HEK293T (cell line): Measurements from ENCODE around the gene DACH1.

Source experiments
- CTCF ChIA-PET: fragments of 350-600 bp; formaldehyde crosslinking; extraction: SDS; loops from one replicate; lab custom pipeline; 2021; ENCODE audit warnings: antibody characterized with exemption, inconsistent platforms; lab: Yijun Ruan, JAX
- POLR2A ChIA-PET: fragments of 350-600 bp; formaldehyde crosslinking; extraction: SDS; loops from one replicate; lab custom pipeline; 2020; ENCODE audit warnings: antibody characterized with exemption, inconsistent platforms; lab: Yijun Ruan, JAX
- DNase-seq: peaks from one replicate; pipeline ENCODE4 v3.0.0; 2012; ENCODE audit warnings: mixed read lengths; ENCODE audit errors: extremely low spot score
- ARNT ChIP-seq: fragments of 450-650 bp; IDR thresholded peaks from 2 replicates; pipeline ENCODE4 v1.6.1; 2017; ENCODE audit warnings: mild to moderate bottlenecking
- BHLHE40 ChIP-seq: fragments of 450-650 bp; IDR thresholded peaks from 2 replicates; pipeline ENCODE4 v1.6.1; 2016; ENCODE audit warnings: mild to moderate bottlenecking, moderate library complexity, borderline replicate concordance
- CTBP1 ChIP-seq: fragments of 450-650 bp; IDR thresholded peaks from 2 replicates; pipeline ENCODE4 v1.6.1; 2016; ENCODE audit warnings: borderline replicate concordance
- ELF4 ChIP-seq: fragments of 450-650 bp; IDR thresholded peaks from 2 replicates; pipeline ENCODE4 v1.6.1; 2017; ENCODE audit warnings: antibody characterized with exemption
- FOXA1 ChIP-seq: fragments of 450-650 bp; IDR thresholded peaks from 2 replicates; pipeline ENCODE4 v1.6.1; 2016; ENCODE audit warnings: mild to moderate bottlenecking
- FOXK2 ChIP-seq: fragments of 450-650 bp; IDR thresholded peaks from 2 replicates; pipeline ENCODE4 v1.6.1; 2016; ENCODE audit warnings: mild to moderate bottlenecking
- FOXM1 ChIP-seq: fragments of 450-650 bp; IDR thresholded peaks from 2 replicates; pipeline ENCODE4 v1.6.1; 2017; ENCODE audit warnings: mild to moderate bottlenecking, borderline replicate concordance
- HDGF ChIP-seq: fragments of 450-650 bp; IDR thresholded peaks from 2 replicates; pipeline ENCODE4 v1.6.1; 2017; ENCODE audit warnings: antibody characterized with exemption, borderline replicate concordance
- L3MBTL2 ChIP-seq: fragments of 450-650 bp; conservative IDR thresholded peaks from 2 replicates; pipeline ENCODE4 v1.6.1; 2016; ENCODE audit warnings: mild to moderate bottlenecking
- LEF1 ChIP-seq: fragments of 450-650 bp; IDR thresholded peaks from 2 replicates; pipeline ENCODE4 v1.6.1; 2017; ENCODE audit warnings: mild to moderate bottlenecking, borderline replicate concordance
- NFRKB ChIP-seq: fragments of 450-650 bp; IDR thresholded peaks from 2 replicates; pipeline ENCODE4 v1.6.1; 2016; ENCODE audit warnings: mild to moderate bottlenecking, moderate library complexity
- SP1 ChIP-seq: fragments of 450-650 bp; IDR thresholded peaks from 2 replicates; pipeline ENCODE4 v1.6.1; 2017
- SUZ12 ChIP-seq: fragments of 450-650 bp; IDR thresholded peaks from 2 replicates; pipeline ENCODE4 v1.6.1; 2016; ENCODE audit warnings: mild to moderate bottlenecking
- TARDBP ChIP-seq: fragments of 450-650 bp; IDR thresholded peaks from 2 replicates; pipeline ENCODE4 v1.6.1; 2016
- ZNF384 ChIP-seq: fragments of 450-650 bp; IDR thresholded peaks from 2 replicates; pipeline ENCODE4 v1.6.1; 2016
- TF ChIP-seq, protein P1 (sequence below): fragments of 450-650 bp; IDR thresholded peaks from 2 replicates; pipeline ENCODE4 v1.6.1; 2016

The DACH1 gene

DNA sequence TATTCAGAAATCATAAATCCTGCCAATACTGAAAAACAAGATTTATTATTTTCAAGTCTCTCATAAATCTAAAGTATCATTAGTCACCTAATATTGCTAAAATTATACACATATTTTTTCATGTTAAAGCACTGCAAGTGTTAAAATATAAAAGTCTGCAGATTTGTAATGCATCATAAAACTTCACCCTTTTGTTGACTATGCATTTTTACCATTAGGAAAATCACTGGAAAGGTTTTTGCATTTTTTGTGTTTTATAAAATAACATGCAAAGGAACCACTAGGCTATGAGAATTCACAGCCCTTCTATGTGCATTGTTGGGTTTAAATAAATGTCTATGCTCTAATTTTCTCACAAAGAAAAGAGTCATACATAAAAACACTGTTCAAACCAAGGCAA lies 407.3 kb downstream of the DACH1 start:
- ChIA-PET CTCF (no interaction called here), POLR2A (no interaction called here)

DNA sequence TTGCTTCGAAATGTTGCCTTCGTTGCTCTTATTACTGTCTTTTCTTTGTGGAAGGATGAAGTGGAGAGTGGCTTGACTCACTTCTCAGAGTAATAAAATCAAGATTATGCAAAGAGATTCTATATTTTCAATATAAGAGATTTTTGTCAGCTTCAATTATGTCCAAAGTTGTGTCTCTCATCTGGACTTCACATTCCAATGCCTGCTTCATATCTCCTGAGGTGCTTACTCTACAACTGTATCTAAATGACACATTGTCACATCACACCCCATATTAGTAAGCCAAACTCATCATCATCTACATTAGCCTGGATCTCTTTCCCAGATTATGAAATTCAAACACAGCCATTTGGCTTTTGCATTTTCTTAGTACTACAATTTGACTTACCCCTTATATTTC lies 409.4 kb downstream of the DACH1 start:
- no peak for DNase-seq
- CTCF ChIA-PET: no interaction called here
- POLR2A ChIA-PET: no interaction called here
- TF ChIP-seq SUZ12: no peak
- TF ChIP-seq ZNF384: no peak
- TF ChIP-seq HDGF: no peak
- TF ChIP-seq LEF1: no peak
- no peak for TF ChIP-seq TARDBP
- TF ChIP-seq, protein P1, sequence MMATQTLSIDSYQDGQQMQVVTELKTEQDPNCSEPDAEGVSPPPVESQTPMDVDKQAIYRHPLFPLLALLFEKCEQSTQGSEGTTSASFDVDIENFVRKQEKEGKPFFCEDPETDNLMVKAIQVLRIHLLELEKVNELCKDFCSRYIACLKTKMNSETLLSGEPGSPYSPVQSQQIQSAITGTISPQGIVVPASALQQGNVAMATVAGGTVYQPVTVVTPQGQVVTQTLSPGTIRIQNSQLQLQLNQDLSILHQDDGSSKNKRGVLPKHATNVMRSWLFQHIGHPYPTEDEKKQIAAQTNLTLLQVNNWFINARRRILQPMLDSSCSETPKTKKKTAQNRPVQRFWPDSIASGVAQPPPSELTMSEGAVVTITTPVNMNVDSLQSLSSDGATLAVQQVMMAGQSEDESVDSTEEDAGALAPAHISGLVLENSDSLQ: no peak
- TF ChIP-seq ELF4: no peak
- TF ChIP-seq CTBP1: no peak
- no peak for TF ChIP-seq FOXM1
- TF ChIP-seq FOXK2: no peak
- TF ChIP-seq ARNT: no peak
- TF ChIP-seq FOXA1: no peak
- TF ChIP-seq L3MBTL2: no peak
- no peak for TF ChIP-seq NFRKB
- TF ChIP-seq BHLHE40: no peak

More for the DNA sequence above, 407.3 kb downstream of the DACH1 start:
- DNase-seq: no peak
- TF ChIP-seq TARDBP: no peak
- TF ChIP-seq HDGF: no peak
- no peak for TF ChIP-seq NFRKB
- TF ChIP-seq SUZ12: no peak
- no peak for TF ChIP-seq FOXA1
- TF ChIP-seq, protein P1: no peak
- TF ChIP-seq CTBP1: no peak
- no peak for TF ChIP-seq LEF1

DNA sequence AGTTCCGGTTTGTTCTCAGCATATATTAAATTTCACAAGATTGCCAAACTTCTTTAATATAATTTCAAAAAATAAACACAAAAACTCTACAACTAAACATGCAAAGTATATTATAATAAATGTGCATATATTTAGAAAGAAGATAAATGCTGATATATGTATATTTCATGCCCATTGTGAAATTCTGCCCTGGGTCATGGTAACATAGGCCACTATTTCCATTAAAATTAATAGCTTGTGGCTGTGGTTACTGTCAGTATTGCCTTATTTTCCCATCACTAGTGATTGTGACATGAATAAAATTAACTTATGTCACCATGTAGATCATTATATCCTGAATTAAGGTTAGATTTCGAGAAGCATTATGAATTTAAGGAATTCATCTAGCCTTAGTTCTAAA lies 410.9 kb downstream of the DACH1 start:
- POLR2A ChIA-PET: no interaction called here
- TF ChIP-seq CTBP1 (no peak), ELF4 (no peak), ARNT (no peak)
- CTCF ChIA-PET: no interaction called here
- DNase-seq: no peak

DNA sequence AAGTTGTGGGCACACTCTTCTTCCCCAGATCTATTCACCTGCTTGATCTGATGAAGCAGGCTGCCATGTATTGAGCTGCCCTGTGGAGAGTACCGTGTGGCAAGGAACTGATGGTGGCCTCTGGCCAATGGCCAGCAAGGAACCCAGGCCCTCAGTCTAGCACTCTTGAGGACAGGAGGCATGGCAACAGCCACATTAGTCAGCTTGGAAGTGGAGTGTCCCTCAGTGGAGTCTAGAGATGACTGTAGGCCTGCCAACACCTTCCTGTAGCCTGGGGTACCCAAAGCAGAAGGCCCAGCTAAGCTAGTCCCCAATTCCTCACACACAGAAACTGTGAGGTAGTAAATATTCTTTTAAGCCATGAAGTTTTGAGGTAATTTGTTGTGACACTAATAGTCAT lies 412.5 kb downstream of the DACH1 start:
- DNase-seq: no peak
- ChIA-PET CTCF (no interaction called here), POLR2A (no interaction called here)
- TF ChIP-seq ZNF384: no peak
- TF ChIP-seq CTBP1: no peak
- no peak for TF ChIP-seq TARDBP
- no peak for TF ChIP-seq FOXA1

DNA sequence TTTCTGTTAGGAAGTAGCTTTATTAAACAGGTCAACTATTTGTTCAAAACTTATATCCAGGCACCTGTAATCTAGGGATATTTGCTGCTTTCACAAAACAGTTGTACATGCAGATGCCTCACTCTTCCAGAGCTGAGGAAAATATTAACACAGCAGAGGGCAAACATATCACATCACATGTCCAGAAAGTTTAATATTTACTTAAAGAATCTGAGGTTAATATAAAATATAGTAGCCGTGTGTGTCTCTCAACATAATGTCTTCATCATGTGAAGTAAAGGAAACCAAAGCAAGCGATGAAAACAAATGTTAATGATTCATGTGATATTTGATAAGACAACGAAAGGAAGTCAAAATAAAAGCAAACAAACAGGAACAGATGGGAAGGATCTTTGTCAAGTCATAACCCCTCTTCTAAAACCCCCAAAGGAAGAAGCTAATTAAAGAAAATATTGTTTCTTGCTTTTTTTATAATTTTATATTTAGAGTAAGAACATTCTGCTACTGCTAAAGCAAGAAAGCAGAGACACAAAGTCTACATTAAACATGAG lies 418.8 kb downstream of the DACH1 start:
- CTCF ChIA-PET: no interaction called here
- DNase-seq: no peak
- POLR2A ChIA-PET: no interaction called here
- TF ChIP-seq FOXK2 (no peak), LEF1 (no peak), TARDBP (no peak), SUZ12 (no peak), FOXA1 (no peak), SP1 (no peak), ZNF384 (no peak), L3MBTL2 (no peak), CTBP1 (no peak), NFRKB (no peak), ELF4 (no peak), FOXM1 (no peak), ARNT (no peak)
- TF ChIP-seq, protein P1: no peak

DNA sequence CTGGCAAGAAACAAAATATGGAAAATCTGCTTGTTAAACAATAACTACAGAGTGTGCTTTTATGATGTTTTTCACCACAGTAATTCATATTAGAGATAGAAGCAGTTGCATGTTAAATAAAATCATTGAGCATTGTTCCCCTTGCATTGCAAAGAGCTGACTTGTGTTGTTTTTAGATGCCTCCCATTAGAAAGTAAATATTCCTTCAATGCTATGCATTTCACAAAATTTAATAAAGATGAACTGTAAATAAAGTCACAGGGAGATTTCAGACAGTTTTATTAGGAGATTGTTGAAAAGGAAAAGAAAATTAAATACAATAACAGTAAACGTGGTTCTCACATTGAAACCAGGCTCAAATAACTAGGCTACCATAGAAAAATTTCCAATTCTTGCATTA lies 429.3 kb downstream of the DACH1 start:
- CTCF ChIA-PET: interaction anchor here (0.6 kb wide), 1 partner anchor 72 kb away, joined by 3 read pairs; no protein-coding TSS in a partner anchor
- POLR2A ChIA-PET: no interaction called here
- DNase-seq: no peak
- TF ChIP-seq, protein P1: peak; percentile 31; the same call in 1 of the 2 replicates
- TF ChIP-seq ELF4: no peak

DNA sequence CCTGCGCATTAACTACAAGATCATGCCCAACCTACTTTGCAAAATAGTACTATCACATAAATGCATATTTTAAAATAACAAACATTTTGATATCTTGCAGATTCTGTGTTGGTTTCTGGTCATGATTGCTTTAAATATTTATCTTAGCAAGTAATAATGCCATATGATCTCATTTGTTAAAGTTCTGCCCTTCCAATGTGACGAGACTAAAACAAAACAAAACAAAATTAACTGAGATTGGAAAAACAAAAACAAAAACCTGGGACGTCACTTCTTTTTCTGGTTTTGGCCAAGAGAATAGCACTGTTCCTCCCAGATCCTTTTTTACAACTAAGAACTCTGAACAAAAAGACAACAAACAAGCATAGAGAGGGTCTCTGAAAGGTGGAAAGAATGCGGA lies 436.3 kb downstream of the DACH1 start:
- CTCF ChIA-PET: no interaction called here
- DNase-seq: no peak
- POLR2A ChIA-PET: no interaction called here
- TF ChIP-seq FOXM1 (no peak), NFRKB (no peak), FOXA1 (no peak), ZNF384 (no peak), BHLHE40 (no peak), HDGF (no peak), SP1 (no peak), SUZ12 (no peak), L3MBTL2 (no peak), LEF1 (no peak), ARNT (no peak), ELF4 (no peak), TARDBP (no peak), FOXK2 (no peak), CTBP1 (no peak)
- TF ChIP-seq, protein P1: no peak
